ENCODE measurements around the gene SMAD1. TPM values are rescaled to one million over a fixed set of nuclear protein-coding genes. Genes with fewer than 3 reads are reported as not detected.
A peak's percentile ranks its signal among the peaks of the same experiment; 100 is the strongest.
"Not testable (repeated sequence)": the region's sequence is repeated elsewhere in the genome, so short reads cannot be mapped to it uniquely, and the experiment has no call there.

SMAD1 gene
- total RNA-seq, 1 donor from 2014 or later = 34.0 TPM

DNA sequence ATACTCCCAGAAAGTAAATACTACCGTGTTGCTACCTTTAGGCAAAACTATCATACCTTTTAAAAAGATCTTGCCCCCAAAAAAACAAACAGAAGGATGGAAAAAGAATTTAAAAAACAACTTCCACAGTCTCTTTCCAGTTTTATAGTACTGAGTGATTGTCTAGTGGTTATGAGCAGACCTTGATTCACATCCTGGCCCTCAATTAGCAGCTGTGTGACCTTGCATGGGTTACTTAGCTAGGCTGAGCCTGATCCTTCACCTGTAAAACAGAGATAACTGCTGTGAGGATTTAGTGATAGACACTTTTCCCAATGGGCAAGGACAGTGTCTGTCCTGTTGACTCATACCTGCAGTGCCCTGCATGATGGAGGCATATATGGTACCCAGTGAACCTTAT lies 49.0 kb downstream of the SMAD1 start:
- ATAC-seq = no peak

DNA sequence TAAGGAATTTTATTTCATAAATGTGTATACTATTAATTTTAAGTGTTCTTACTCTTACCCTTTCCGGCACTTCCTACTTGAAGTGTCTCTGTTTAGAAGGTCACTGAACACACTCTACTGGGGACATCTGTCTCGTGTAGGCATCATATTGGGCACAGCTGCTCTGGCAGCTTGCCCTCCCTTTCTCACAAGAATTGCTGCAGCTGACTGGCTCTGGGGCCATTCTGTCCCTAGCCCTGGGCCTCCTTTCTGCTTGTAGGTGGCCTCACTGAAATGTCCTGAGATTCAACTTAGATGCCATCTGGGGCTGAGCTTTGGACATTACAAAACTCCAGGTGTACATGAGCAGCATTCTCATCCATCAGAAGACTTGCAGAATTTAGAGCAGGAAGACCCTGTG lies 49.6 kb downstream of the SMAD1 start:
- no peak for ATAC-seq

DNA sequence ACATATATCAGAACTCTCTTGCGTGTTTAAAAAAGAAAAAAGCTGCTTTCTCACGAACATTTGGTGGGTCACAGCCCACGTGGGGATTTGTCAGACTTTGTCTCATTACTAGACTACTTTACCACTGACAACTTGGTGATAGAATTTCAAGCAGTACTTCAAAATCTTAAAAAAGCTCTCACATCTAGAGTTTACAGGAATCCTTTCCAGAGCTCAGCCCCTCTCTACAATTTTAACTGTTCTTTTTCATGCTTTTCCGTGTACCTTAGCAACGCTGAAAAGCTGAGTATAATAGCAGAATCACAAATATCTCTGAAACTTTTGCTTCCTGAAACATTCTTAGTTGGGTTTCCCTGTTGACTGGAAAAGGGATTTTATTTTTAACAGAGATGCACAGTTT lies 50.2 kb downstream of the SMAD1 start:
- ATAC-seq = no peak

DNA sequence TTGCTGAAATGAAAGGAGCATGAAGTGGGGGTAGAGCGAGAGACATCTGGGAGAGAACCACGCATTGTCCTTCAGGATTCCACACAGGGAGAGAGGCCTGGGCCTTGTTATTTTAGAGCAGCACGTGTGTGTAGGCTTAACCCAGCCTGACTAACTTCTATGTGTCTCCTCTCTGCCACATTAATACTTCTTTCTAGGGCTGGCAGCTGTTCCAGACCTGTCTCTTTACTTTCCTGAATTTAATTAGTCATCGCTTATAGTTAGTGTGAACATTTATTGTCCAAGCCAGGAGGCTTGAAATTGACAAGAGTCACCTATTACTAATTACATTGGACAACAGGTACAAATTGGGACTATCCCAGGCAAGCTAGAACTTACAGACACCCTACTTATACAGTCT lies 51.3 kb downstream of the SMAD1 start:
- ATAC-seq = peak; percentile 95

DNA sequence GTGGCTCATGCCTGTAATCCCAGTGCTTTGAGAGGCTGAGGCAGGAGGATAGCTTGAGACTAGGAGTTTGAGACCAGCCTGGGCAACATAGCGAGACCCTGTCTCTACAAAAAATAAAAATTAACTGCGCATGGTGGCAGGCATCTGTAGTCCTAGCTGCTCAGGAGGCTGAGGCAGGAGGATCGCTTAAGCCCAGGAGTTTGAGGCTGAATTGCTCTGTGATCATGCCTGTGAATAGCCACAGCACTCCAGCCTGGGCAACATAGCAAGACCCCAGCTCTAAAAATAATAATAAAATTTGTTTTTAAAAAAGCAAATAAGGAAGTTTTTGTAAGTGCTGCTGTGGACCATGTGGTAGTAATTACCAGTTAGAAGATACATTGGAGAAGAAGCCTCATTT lies 51.8 kb downstream of the SMAD1 start:
- ATAC-seq = not testable (repeated sequence)

DNA sequence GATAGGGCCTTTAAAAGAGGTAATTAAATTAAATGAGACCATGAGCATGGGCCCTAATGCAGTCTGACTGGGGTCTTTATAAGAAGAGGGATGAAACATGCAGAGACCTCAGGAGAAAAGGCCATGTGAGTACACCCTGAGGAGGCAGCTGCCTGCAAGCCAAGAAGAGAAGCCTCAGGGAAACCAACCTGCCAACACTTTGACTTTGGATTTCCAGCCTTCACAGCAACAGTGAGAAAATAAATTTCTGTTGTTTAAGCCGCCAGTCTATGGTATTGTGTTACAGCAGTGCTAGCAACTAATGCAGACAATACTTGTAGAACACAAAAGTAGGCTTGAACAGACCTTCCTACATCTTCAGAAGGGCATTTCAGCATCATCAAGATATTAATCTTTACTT lies 52.3 kb downstream of the SMAD1 start:
- ATAC-seq = no peak

DNA sequence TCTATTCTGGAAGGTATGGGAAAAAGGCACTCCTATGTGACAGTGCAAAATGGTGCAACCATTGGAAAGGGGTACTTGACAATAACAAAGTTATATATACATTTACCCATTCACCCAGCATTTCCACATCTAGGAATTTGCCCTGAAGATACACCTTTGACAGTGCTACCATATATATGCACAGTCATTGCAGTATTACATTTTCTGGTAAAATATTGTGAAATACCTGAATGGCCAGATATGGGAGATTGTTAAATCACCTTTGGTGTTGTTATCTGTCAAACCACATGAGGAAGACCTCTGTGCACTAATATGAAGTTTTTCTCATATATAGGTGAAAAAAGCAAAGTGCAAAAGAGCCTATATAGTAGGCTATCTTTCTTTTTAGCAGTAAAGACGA lies 53.5 kb downstream of the SMAD1 start:
- ATAC-seq = no peak

DNA sequence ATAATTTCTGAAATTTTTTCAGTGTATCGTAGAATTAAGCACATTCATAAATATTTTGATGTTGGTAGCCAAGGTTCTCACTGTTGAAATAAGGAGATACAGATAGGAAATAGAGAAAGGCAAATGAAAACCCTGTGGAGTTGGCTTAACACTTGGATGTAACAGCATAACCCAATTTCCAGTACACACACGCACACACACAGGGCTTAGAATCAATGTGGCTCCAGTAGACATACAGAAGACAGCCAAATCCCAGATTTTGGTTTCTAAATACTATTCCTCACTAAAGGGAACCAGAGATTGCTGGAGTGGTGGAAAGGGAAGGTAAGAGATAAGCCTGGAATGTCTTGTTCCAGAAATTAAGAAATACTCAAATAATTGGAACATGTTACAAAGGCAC lies 54.4 kb downstream of the SMAD1 start:
- ATAC-seq = no peak

DNA sequence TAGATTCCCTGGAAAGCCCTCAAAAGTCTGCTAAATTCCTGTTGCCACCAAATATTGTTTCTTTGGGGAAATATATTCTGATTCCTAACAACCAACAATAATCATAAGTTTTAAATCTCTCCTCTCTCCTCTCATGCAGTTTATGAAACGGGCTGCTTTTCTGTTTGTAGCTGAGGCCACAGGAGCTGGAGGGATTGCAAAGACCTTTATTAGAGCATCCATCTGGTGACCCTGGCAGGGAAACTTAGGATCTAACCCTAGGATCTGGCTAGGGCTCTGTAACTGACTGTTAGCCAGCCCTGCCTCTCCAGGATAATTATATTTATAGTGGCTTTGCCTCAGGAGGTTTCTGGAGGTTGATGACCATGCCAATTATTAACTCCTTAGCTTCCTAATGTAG lies 56.9 kb downstream of the SMAD1 start:
- ATAC-seq = no peak

DNA sequence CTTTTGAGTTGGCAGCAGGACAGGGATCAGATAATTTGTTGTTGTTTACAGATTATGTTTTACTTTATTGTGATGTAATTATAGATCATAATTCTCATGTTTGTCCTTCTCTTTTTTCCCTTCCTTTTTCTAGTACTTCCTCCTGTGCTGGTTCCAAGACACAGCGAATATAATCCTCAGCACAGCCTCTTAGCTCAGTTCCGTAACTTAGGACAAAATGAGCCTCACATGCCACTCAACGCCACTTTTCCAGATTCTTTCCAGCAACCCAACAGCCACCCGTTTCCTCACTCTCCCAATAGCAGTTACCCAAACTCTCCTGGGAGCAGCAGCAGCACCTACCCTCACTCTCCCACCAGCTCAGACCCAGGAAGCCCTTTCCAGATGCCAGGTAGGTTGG lies 58.0 kb downstream of the SMAD1 start:
- no peak for ATAC-seq

DNA sequence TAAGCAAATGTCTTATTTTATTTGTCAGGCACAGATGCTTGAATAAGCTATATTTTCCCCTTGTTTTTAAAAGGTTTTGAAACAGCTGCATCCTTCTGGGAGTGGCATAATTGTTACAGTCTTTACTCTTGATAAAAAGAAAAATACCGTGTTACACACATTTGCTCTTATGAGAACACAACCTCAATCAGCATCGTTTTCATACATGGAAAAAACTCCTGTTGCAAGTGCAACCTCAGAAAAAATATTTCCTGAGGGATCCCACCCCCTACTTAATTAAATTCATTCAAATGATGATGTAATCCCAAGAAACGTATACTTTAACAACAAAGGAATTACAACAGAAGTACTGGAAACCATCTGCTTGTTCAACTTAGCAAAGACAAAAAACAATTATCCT lies 58.6 kb downstream of the SMAD1 start:
- no peak for ATAC-seq

DNA sequence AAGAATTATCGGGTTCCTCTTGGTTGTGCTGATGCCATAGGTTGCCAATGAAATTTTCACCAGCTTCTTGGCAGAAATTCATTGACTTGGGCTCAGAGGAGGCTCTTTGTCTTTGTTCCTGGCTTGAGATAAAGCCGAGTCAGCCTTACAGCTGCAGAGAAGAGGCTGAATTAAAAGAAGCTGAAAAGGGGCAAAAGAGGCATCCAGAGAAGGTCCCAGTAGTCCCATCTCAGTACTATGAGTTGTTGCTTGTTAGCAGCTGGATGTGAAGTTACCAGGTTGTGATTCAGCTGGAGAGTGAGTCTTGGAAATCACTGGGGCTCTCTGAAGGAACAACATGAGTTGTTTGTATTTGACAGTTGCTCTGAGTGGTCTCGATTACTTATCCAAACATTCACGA lies 59.7 kb downstream of the SMAD1 start:
- ATAC-seq = no peak

DNA sequence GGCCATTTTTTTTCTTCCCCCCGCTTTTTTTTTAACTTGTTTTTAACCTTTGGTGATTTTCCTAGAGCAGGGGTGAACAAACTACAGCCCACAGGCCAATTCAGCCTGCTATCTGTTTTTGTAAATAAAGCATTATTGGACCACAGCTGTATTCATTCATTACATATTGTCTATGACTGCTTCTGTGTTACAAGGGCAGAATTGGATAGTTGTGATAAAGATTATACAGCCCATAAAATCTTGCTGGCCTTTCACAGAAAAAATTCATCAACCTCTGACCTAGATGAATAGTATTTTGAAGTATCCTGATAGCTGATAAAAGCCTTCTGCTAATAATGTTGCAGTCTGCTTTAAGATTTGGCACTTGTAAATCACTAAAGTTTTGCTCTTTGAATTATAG lies 63.4 kb downstream of the SMAD1 start:
- no peak for ATAC-seq

DNA sequence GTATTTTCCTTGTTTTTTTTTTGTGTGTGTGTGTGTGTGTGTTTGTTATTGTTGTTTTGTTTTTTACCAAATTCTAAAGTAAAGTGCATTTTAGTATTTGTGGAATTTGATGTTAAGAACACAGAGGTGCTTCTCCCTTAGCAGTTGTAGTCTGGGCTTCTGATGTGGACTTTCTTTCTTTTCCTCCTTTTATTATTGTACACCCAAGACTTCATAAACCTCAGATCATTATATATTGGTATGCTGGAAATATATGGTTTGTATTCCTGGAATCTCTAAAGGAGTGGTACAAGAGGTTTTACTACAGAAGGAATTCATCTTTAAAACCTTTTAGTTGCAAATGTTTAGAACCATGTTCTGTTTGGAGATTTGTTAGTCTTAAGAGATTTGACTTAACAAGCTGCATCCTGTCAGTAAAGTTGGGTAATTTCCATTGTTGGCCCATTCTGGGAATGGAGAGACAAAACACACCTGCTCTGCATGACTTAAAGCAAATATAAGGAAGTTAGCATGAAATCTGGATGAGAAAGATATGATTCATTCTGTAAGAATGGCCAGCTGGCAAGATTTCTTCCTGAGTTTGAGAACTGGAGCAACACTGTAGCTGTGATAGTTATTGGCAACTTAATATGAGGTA lies 64.0 kb downstream of the SMAD1 start:
- ATAC-seq = peak; percentile 97

DNA sequence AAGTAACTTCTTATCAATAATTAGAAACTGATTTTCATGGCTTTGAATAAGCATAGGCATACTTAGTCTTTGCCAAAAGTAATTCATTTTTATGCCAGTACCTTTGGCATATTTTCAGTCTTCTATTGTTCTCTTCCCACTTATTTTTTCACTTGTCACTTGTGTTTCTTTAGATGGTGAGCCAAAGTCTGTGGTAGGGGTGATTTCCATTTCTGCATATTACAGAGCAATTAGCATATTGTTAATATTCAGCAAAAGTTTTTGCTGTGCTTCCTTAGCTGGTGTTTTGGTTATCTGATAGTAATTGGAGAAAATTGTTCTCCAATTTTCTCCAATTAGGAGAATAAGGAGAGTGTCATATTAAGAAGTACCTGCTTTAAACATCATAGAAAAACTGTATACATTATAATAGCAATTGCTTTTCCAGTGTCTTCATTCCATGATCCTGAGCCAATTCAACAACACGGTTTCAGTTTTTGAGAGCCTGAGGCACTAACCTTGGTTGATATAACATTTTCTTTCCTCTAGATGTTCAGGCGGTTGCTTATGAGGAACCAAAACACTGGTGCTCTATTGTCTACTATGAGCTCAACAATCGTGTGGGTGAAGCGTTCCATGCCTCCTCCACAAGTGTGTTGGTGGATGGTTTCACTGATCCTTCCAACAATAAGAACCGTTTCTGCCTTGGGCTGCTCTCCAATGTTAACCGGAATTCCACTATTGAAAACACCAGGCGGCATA lies 64.7 kb downstream of the SMAD1 start:
- ATAC-seq = peak; percentile 70

DNA sequence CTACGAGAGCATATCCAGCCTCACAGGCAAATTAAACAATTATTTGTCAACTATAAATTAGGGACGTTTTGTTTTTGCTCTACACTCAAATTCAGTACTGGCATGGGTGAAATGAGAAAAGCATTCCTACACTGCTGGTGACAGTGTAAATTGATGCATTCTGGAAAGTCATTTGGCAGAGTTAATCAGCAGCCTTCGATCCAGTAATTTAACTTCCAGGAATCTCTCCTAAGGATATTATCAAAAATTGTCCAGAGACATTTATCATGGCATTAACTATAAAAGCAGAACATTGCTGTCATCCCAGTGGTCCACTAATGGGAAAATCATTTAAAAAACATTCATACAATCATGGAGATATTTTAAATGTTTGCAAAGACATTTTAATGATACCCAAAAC lies 70.0 kb downstream of the SMAD1 start:
- no peak for ATAC-seq

DNA sequence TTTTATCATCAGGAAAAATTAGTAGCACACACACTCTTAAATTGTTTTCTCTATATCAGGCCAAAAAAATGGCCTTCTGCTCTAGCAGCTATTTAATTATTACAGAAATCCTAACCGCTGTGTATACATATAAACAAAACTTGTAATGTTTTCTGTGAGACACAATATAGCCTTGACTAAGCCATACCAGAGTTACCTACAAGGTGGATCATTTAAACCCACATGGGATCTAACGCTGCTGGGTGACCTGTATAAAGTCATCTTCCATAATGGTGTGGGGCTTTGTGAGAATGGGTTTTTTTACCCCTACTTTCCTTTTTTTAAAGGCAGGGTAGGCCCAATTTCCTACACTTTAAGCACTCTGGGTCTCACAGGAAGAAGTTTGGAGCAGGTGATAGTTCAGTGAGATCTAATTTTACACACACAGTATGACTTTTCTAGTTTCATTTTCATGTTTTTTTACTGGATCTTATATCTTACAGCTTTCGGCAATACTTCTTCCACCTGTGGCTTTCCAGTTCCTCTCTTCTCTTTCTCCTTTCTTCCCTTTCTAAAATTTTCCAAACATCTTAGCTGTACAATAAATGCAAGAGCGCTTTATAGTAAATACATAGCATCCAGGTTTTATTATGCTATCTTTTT lies 70.6 kb downstream of the SMAD1 start:
- no peak for ATAC-seq

DNA sequence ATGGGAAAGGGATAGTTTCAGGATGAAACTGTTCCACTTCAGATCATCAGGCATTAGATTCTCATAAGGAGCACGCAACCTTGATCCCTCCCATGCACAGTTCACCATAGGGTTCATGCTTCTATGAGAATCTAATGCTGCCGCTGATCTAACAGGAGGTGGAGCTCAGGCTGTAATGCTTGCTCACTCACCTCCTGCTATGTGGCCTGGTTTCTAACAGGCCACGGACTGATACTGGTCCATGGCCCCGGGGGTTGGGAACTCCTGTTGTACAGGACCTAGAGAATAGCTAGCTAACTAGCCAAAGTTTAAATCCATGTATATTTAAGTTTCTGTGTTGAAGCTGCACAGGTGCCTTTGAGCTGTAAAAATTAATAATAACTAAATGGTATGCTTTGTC lies 71.7 kb downstream of the SMAD1 start:
- no peak for ATAC-seq

DNA sequence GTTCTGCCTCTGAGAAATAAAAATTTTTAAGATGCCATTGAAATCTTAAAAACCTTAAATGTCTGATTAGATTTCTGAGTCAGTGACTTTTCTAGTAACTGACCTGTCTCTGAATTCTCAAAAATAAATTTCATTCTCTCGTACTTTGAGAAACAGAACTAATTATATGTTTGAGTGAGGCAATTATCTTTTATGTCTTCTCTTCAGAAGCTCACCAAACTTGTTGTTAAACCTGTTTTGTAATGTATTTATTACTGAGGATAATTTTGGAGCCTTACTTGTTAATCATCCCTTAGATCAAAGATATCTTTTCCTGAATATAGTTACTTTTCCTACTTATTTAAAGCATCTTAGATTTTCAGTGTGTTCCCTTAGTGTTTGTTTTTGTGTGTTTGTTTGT lies 73.0 kb downstream of the SMAD1 start:
- ATAC-seq = no peak

DNA sequence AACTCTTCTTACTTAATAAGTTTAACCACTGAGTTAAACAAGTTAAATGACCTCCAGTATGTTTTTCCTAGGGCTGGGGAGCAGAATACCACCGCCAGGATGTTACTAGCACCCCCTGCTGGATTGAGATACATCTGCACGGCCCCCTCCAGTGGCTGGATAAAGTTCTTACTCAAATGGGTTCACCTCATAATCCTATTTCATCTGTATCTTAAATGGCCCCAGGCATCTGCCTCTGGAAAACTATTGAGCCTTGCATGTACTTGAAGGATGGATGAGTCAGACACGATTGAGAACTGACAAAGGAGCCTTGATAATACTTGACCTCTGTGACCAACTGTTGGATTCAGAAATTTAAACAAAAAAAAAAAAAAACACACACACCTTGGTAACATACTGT lies 76.1 kb downstream of the SMAD1 start:
- peak; percentile 91 for ATAC-seq

DNA sequence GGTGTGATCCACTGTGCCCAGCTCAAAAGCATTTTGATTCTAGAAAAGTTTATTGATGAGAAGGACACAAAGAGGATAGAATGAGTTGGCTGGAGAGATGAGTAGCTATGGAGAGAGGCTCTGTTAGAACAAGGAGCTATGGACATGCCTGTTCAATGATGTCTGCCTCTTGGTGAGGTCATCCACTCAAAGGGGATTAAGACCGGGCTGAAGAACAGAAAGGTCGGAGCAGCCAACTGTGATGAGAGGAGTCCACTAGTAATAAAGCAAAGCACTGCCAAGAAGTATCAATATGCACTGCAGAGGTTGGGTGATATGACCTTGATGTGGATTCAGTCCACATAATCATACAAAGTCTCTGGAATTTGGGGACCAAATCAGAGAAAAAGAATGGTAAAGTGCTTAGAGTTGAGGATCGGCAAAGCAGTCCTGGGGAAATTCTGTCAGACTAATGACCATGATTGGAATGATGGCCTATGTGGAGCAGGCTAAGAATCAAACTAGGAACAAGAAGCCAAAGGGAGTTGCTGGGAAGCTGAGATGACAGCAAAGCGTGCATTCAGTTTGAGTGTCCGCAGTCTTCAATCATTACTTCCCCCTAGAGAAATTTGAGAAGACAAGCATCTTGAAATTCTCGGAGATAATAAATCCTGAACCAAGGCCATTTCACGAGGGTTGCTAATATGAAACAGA lies 81.8 kb downstream of the SMAD1 start:
- ATAC-seq = no peak

DNA sequence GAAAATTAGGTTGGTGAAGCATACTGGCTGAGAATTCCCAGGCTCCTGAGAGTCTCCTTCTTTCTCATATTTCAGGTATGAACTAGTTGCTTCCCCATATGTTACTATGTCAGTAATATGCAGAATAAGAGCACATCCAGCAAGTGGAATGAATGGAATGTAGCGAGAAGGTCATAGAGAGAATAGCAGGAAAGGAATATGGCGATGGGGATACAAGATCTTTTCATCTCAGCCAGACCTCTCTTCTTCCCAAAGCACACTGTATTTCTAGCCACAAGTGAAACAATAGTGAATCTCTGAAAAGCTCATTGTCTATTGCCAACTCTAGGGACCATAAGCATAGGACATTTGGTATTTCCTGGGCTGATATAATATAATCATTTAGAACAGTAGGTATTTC lies 82.9 kb downstream of the SMAD1 start:
- no peak for ATAC-seq

DNA sequence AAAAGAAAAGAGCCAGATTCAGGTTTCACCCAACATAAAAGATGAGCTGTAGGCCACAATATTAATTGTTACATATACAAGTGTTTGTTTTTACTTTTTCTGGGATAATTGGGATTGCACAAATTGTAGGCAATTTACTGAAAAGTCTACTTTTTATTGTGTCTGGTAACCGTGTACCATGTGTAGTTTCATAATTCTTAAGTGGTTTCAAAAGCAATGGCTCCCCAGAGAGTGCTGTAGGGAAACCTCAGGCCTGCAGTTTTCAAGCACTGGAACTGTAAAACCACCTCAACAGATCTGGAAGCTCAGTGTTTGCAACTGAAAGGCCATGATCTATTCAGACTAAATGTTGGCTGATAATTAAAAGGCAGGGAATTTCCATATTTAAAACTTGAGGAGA lies 83.7 kb downstream of the SMAD1 start:
- ATAC-seq = no peak
